ENCODE results near the gene GFPT1. TPM values are rescaled to one million over a fixed set of nuclear protein-coding genes. Genes with fewer than 3 reads are reported as not detected.

Gene GFPT1
- total and polyA plus RNA-seq, 9 of the 15 experiments (the other 6 are each of a cell fraction or from before 2014, with no cell fraction given), result 6.6 to 38.3 (median 15.9) TPM

DNA sequence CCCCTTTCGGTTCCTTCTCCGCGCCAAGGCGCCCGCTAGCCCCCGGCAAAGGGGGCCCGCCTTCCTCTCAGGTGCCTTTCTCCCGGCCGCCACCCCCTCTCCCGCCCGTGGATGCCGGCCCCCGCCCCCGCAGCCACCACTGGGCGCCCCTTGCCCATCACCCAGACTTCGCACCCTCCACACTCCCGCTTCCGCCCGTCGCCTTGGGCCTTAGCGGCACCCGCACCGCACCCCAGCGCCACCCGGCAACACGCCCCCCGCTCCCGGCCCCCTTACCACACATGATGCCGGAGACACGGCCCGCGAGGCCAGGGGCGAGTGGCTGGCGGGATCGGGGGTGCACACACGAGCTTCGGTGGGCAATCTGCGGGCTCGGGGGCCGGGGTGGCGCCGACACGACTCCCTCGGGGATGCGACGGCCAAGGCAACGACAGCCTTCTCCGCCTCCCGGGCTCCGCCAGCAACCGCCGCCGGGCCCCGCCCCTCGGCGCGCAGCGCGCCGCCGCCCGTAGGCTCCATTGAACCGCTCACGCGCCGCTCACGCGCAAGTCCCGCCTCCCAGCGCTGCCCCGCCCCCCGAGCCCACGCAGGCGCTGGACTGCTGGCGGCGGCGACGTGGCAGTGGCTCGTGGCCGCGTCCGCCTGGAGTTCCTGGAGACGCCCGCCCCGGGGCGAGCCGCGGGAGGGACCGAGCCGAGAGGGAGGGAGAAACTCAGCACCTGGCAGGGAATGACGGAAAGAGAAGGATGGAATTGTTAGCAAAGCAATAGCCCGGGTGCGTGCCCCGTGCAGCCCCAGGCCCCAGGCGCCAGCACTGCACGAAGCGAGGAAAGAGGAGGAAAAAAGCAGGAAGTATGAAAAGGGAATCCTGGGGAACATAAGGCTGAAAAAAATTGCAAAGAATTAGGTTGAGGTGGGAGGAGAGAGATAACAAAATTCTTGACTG lies at the start of gene GFPT1 (continued):
- TF ChIP-seq MGA (IDR thresholded peaks at IDR 0.05), result peak; percentile 73
- TF ChIP-seq POLR2AphosphoS2 (IDR thresholded peaks at IDR 0.05; ENCODE audit: low read length), result no peak; the same call in 1 of the 2 replicates
- TF ChIP-seq BRF1 (IDR thresholded peaks at IDR 0.05; ENCODE audit: borderline replicate concordance, extremely low read depth, insufficient read length), result no peak
- no peak for TF ChIP-seq ZNF778 (CRISPR knock-in tag; IDR thresholded peaks at IDR 0.05)
- TF ChIP-seq, protein P1, sequence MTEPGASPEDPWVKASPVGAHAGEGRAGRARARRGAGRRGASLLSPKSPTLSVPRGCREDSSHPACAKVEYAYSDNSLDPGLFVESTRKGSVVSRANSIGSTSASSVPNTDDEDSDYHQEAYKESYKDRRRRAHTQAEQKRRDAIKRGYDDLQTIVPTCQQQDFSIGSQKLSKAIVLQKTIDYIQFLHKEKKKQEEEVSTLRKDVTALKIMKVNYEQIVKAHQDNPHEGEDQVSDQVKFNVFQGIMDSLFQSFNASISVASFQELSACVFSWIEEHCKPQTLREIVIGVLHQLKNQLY (CRISPR knock-in tag; conservative IDR thresholded peaks at IDR 0.05), result no peak
- 0 out of 2 replicates have a peak, but pooled peaks have one; percentile 19 for TF ChIP-seq ELF4 (CRISPR knock-in tag; IDR thresholded peaks at IDR 0.05)
- TF ChIP-seq NFATC3 (IDR thresholded peaks at IDR 0.05), result 0 out of 2 replicates have a peak, but pooled peaks have one; percentile 25
- no peak for TF ChIP-seq ZNF174 (CRISPR knock-in tag; IDR thresholded peaks at IDR 0.05)
- TF ChIP-seq CCNT2 (IDR thresholded peaks at IDR 0.05; ENCODE audit: borderline replicate concordance, extremely low read depth, insufficient read length, low read depth, low read length), result peak; percentile 81
- no peak for TF ChIP-seq ZNF668 (CRISPR knock-in tag; IDR thresholded peaks at IDR 0.05)
- no peak for TF ChIP-seq ZFP30 (CRISPR knock-in tag; IDR thresholded peaks at IDR 0.05; ENCODE audit: borderline replicate concordance)
- no peak for TF ChIP-seq U2AF1 (optimal IDR thresholded peaks at IDR 0.05; ENCODE audit: low read depth, low read length)
- TF ChIP-seq PHTF2 (CRISPR knock-in tag; IDR thresholded peaks at IDR 0.05), result no peak
- TF ChIP-seq ZC3H4 (CRISPR knock-in tag; IDR thresholded peaks at IDR 0.05; ENCODE audit: borderline replicate concordance), result no peak
- TF ChIP-seq MAZ (CRISPR knock-in tag; conservative IDR thresholded peaks at IDR 0.05 in 1 of 2, IDR thresholded peaks at IDR 0.05 in 1 of 2), result peak; percentile 65 to 86
